HEK293 (cell line): ENCODE results near the gene PEX14.

Experiments used
- CTCF ChIA-PET: fragments of 350-600 bp; formaldehyde crosslinking; extraction: SDS; loops from one replicate; lab custom pipeline; 2021; ENCODE audit warnings: antibody characterized with exemption; lab: Yijun Ruan, JAX
- POLR2A ChIA-PET: fragments of 300-600 bp; formaldehyde crosslinking; extraction: SDS; loops from one replicate; lab custom pipeline; 2020; ENCODE audit warnings: antibody characterized with exemption, inconsistent platforms; lab: Yijun Ruan, JAX
- H3K27ac ChIP-seq: fragments of 200-500 bp; sonication (Bioruptor generic); 2 replicates; pipeline ENCODE4 v1.5.1; 2014; ENCODE audit warnings: low read depth, low read length, control low read depth, inconsistent platforms; ENCODE audit errors: extremely low read depth
- H3K36me3 ChIP-seq, 2 experiments: fragments of 200-500 bp in 1 of 2; sonication (Bioruptor generic) in 1 of 2; 1 replicate in 1 of 2; 2 replicates in 1 of 2; pipeline ENCODE4 v1.5.1; 2014 to 2017; ENCODE audit warnings: inconsistent platforms in 2 of 2, low read length in 2 of 2; ENCODE audit not compliant: control insufficient read depth in 2 of 2, insufficient read depth in 1 of 2
- H3K4me1 ChIP-seq: fragments of 200-500 bp; sonication (Bioruptor generic); 2 replicates; pipeline ENCODE4 v1.5.1; 2014; ENCODE audit warnings: mild to moderate bottlenecking, low read length, inconsistent platforms; ENCODE audit not compliant: control insufficient read depth, insufficient read depth
- H3K4me3 ChIP-seq: 2 replicates; pipeline ENCODE4 v1.5.1; 2011; ENCODE audit warnings: low read depth, mild to moderate bottlenecking, control low read depth, low read length, moderate library complexity
- H3K9me3 ChIP-seq: fragments of 200-500 bp; sonication (Bioruptor generic); 2 replicates; pipeline ENCODE4 v1.5.1; 2014; ENCODE audit warnings: low read depth, low read length, inconsistent platforms; ENCODE audit not compliant: control insufficient read depth, insufficient read depth
- HOXD13 ChIP-seq: sonication (generic); formaldehyde crosslinking; IDR thresholded peaks from 2 replicates; pipeline ENCODE4 v1.8.0; 2022; ENCODE audit warnings: missing genetic modification reagents, borderline replicate concordance
- KLF1 ChIP-seq: fragments of 450-650 bp; formaldehyde crosslinking; IDR thresholded peaks from 2 replicates; pipeline ENCODE4 v1.5.1; 2016; ENCODE audit warnings: missing biosample characterization, missing genetic modification characterization
- KLF10 ChIP-seq: fragments of 450-650 bp; IDR thresholded peaks from 2 replicates; pipeline ENCODE4 v1.5.1; 2018; ENCODE audit warnings: missing biosample characterization, mild to moderate bottlenecking, missing genetic modification characterization
- KLF8 ChIP-seq: fragments of 450-650 bp; formaldehyde crosslinking; IDR thresholded peaks from 2 replicates; pipeline ENCODE4 v1.5.1; 2016; ENCODE audit warnings: missing biosample characterization, missing genetic modification characterization
- PRDM6 ChIP-seq: fragments of 450-650 bp; formaldehyde crosslinking; IDR thresholded peaks from 2 replicates; pipeline ENCODE4 v1.5.1; 2017; ENCODE audit warnings: missing biosample characterization, missing genetic modification characterization
- ZBTB17 ChIP-seq: fragments of 450-650 bp; formaldehyde crosslinking; IDR thresholded peaks from 2 replicates; pipeline ENCODE4 v1.5.1; 2016; ENCODE audit warnings: missing biosample characterization, missing genetic modification characterization
- ZBTB21 ChIP-seq: fragments of 450-650 bp; formaldehyde crosslinking; IDR thresholded peaks from 2 replicates; pipeline ENCODE4 v1.5.1; 2017; ENCODE audit warnings: missing biosample characterization, missing genetic modification characterization
- ZBTB44 ChIP-seq: fragments of 450-650 bp; IDR thresholded peaks from 2 replicates; pipeline ENCODE4 v1.5.1; 2018; ENCODE audit warnings: missing biosample characterization, mild to moderate bottlenecking, missing genetic modification characterization
- ZNF148 ChIP-seq: fragments of 450-650 bp; formaldehyde crosslinking; IDR thresholded peaks from 2 replicates; pipeline ENCODE4 v1.5.0; 2017; ENCODE audit warnings: missing biosample characterization, missing genetic modification characterization, borderline replicate concordance
- ZNF2 ChIP-seq: fragments of 450-650 bp; formaldehyde crosslinking; IDR thresholded peaks from 2 replicates; pipeline ENCODE4 v1.5.1; 2016; ENCODE audit warnings: missing biosample characterization, missing genetic modification characterization
- ZNF202 ChIP-seq: fragments of 450-650 bp; formaldehyde crosslinking; IDR thresholded peaks from 2 replicates; pipeline ENCODE4 v1.5.1; 2016; ENCODE audit warnings: missing biosample characterization, missing genetic modification characterization, borderline replicate concordance
- ZNF23 ChIP-seq: fragments of 450-650 bp; formaldehyde crosslinking; IDR thresholded peaks from 2 replicates; pipeline ENCODE4 v1.5.1; 2016; ENCODE audit warnings: missing biosample characterization, missing genetic modification characterization, borderline replicate concordance
- ZNF302 ChIP-seq: fragments of 450-650 bp; formaldehyde crosslinking; IDR thresholded peaks from 2 replicates; pipeline ENCODE4 v1.5.1; 2016; ENCODE audit warnings: missing biosample characterization, missing genetic modification characterization, low read depth
- ZNF335 ChIP-seq: fragments of 450-650 bp; formaldehyde crosslinking; conservative IDR thresholded peaks from 2 replicates; pipeline ENCODE4 v1.5.1; 2016; ENCODE audit warnings: missing biosample characterization, missing genetic modification characterization
- ZNF362 ChIP-seq: fragments of 450-650 bp; formaldehyde crosslinking; IDR thresholded peaks from 2 replicates; pipeline ENCODE4 v1.5.1; 2016; ENCODE audit warnings: missing biosample characterization, missing genetic modification characterization
- ZNF398 ChIP-seq: fragments of 450-650 bp; formaldehyde crosslinking; IDR thresholded peaks from 2 replicates; pipeline ENCODE4 v1.5.1; 2017; ENCODE audit warnings: missing biosample characterization, missing genetic modification characterization
- ZNF510 ChIP-seq: fragments of 450-650 bp; formaldehyde crosslinking; IDR thresholded peaks from 2 replicates; pipeline ENCODE4 v1.5.1; 2018; ENCODE audit warnings: mild to moderate bottlenecking, missing genetic modification characterization, missing biosample characterization; ENCODE audit not compliant: insufficient replicate concordance
- ZNF530 ChIP-seq: fragments of 450-650 bp; formaldehyde crosslinking; IDR thresholded peaks from 2 replicates; pipeline ENCODE4 v1.5.1; 2016; ENCODE audit warnings: low read depth, missing biosample characterization, missing genetic modification characterization
- ZNF610 ChIP-seq: fragments of 450-650 bp; formaldehyde crosslinking; IDR thresholded peaks from 2 replicates; pipeline ENCODE4 v1.5.1; 2016; ENCODE audit warnings: missing biosample characterization, missing genetic modification characterization, borderline replicate concordance
- ZNF677 ChIP-seq: fragments of 450-650 bp; IDR thresholded peaks from 2 replicates; pipeline ENCODE4 v1.5.0; 2018; ENCODE audit warnings: missing biosample characterization, mild to moderate bottlenecking, missing genetic modification characterization, moderate library complexity
- ZNF792 ChIP-seq: fragments of 450-650 bp; formaldehyde crosslinking; IDR thresholded peaks from 2 replicates; pipeline ENCODE4 v1.5.1; 2016; ENCODE audit warnings: missing biosample characterization, missing genetic modification characterization
- ZNF837 ChIP-seq: fragments of 450-650 bp; formaldehyde crosslinking; IDR thresholded peaks from 2 replicates; pipeline ENCODE4 v1.5.1; 2016; ENCODE audit warnings: missing biosample characterization, missing genetic modification characterization
- ZSCAN23 ChIP-seq: fragments of 450-650 bp; formaldehyde crosslinking; IDR thresholded peaks from 2 replicates; pipeline ENCODE4 v1.5.1; 2016; ENCODE audit warnings: missing biosample characterization, missing genetic modification characterization

PEX14 gene

GRCh38 chr1:10559386-10559785 lies 84.6 kb downstream of the PEX14 start:
- Histone ChIP-seq H3K4me1 (peaks cover 3% of the 10 kb centered on the region; the same call in 1 of the 2 replicates), H3K36me3 (no peaks in the 10 kb centered on the region), H3K27ac (no peak overlapping the region), H3K4me3 (no peak overlapping the region), H3K9me3 (no peaks in the 10 kb centered on the region)
- TF ChIP-seq ZBTB17 (no peak), ZNF530 (no peak), ZBTB44 (no peak), ZNF677 (no peak), ZNF302 (tag by site-specific recombination) (no peak), ZNF2 (tag by site-specific recombination) (no peak), ZNF148 (no peak), ZNF610 (tag by site-specific recombination) (no peak), ZNF23 (tag by site-specific recombination) (no peak), KLF10 (tag by site-specific recombination) (no peak), ZNF362 (no peak)
- ChIA-PET CTCF (interaction anchor here (0.8 kb wide), 1 partner anchor 364 kb away, joined by 3 read pairs; no protein-coding TSS in a partner anchor), POLR2A (no interaction called here)

GRCh38 chr1:10561497-10561896 lies 86.7 kb downstream of the PEX14 start:
- POLR2A ChIA-PET = no interaction called here
- Histone ChIP-seq H3K27ac (no peak overlapping the region), H3K36me3 (no peaks in the 10 kb centered on the region), H3K4me1 (no peaks in the 10 kb centered on the region), H3K9me3 (no peaks in the 10 kb centered on the region), H3K4me3 (no peak overlapping the region)
- no peak for TF ChIP-seq HOXD13 (CRISPR knock-in tag)
- peak; percentile 53 for TF ChIP-seq PRDM6
- TF ChIP-seq ZNF837 (tag by site-specific recombination) = no peak
- CTCF ChIA-PET = interaction anchor here (0.6 to 1.1 kb wide), 6 partner anchors 10 to 304 kb away, joined by 3 to 4 read pairs (median 3); no protein-coding TSS in a partner anchor

GRCh38 chr1:10561955-10562354 lies 87.2 kb downstream of the PEX14 start:
- Histone ChIP-seq H3K36me3 (no peaks in the 10 kb centered on the region), H3K4me1 (no peaks in the 10 kb centered on the region), H3K9me3 (no peaks in the 10 kb centered on the region), H3K4me3 (no peak overlapping the region), H3K27ac (no peak overlapping the region)
- ChIA-PET CTCF (interaction anchor here (0.5 to 1.1 kb wide), 7 partner anchors 9 to 67 kb away, joined by 3 to 4 read pairs (median 3); no protein-coding TSS in a partner anchor), POLR2A (no interaction called here)
- no peak for TF ChIP-seq ZNF398 (tag by site-specific recombination)
- no peak for TF ChIP-seq ZNF335 (tag by site-specific recombination)
- TF ChIP-seq KLF8 (tag by site-specific recombination) = no peak
- no peak for TF ChIP-seq ZNF510 (tag by site-specific recombination)
- no peak for TF ChIP-seq ZNF792 (tag by site-specific recombination)
- no peak for TF ChIP-seq ZBTB21
- no peak for TF ChIP-seq ZSCAN23 (tag by site-specific recombination)
- TF ChIP-seq KLF1 (tag by site-specific recombination) = no peak
- TF ChIP-seq ZNF202 (tag by site-specific recombination) = no peak
